Mesothelial cell of epicardium (in vitro differentiated cells): ENCODE measurements around the gene HDGFL2. TPM values are rescaled to one million over a fixed set of nuclear protein-coding genes. Genes with fewer than 3 reads are reported as not detected.

Experiments used
- DNase-seq, 2 experiments: peaks; one replicate each; pipeline ENCODE4 v3.0.0; 2021; ENCODE audit warnings: low spot score in 2 of 2; ENCODE audit not compliant: unreplicated experiment in 2 of 2
- H3K27ac Mint-ChIP-seq: 2 replicates; pipeline ENCODE4 v1.8.0; 2021; ENCODE audit warnings: mixed read lengths
- H3K27me3 Mint-ChIP-seq: 2 replicates; pipeline ENCODE4 v1.8.0; 2021; ENCODE audit warnings: low read depth, mixed read lengths
- H3K36me3 Mint-ChIP-seq: 2 replicates; pipeline ENCODE4 v1.8.0; 2021; ENCODE audit warnings: mixed read lengths
- H3K4me1 Mint-ChIP-seq: 2 replicates; pipeline ENCODE4 v1.8.0; 2021; ENCODE audit warnings: mixed read lengths
- H3K4me3 Mint-ChIP-seq: 2 replicates; pipeline ENCODE4 v1.8.0; 2021; ENCODE audit warnings: mild to moderate bottlenecking, moderate library complexity, mixed read lengths
- H3K9me3 Mint-ChIP-seq: 2 replicates; pipeline ENCODE4 v1.8.0; 2021; ENCODE audit warnings: mixed read lengths
- microRNA-seq: library from miRNA; unstranded; fragments of <30 nt; microRNA quantifications from one replicate; pipeline ENCODE4 v1.2.0, GENCODE V29; 2021; ENCODE audit warnings: inconsistent platforms, mixed read lengths
- total RNA-seq: library from RNA; stranded (reverse); gene quantifications from 3 replicates; pipeline ENCODE4 v1.2.1, GENCODE V29; 2021
- TF ChIP-seq, protein P1 (sequence below): fragments of 200-600 bp; sonication (generic); IDR thresholded peaks from one replicate; pipeline ENCODE4 v1.5.0; 2021; ENCODE audit warnings: antibody characterized with exemption; ENCODE audit not compliant: unreplicated experiment

Gene HDGFL2
- total RNA-seq, 1 donor from 2014 or later: 91.3 TPM

GRCh38 chr19:4550479-4551050 is 78.5 kb downstream of the HDGFL2 start:
- Mint-ChIP-seq H3K4me3 (no peak overlapping the region), H3K27me3 (no peaks in the 10 kb centered on the region), H3K9me3 (peaks cover 4% of the 10 kb centered on the region), H3K27ac (no peak overlapping the region), H3K4me1 (no peaks in the 10 kb centered on the region), H3K36me3 (peaks cover 7% of the 10 kb centered on the region)
- TF ChIP-seq, protein P1, sequence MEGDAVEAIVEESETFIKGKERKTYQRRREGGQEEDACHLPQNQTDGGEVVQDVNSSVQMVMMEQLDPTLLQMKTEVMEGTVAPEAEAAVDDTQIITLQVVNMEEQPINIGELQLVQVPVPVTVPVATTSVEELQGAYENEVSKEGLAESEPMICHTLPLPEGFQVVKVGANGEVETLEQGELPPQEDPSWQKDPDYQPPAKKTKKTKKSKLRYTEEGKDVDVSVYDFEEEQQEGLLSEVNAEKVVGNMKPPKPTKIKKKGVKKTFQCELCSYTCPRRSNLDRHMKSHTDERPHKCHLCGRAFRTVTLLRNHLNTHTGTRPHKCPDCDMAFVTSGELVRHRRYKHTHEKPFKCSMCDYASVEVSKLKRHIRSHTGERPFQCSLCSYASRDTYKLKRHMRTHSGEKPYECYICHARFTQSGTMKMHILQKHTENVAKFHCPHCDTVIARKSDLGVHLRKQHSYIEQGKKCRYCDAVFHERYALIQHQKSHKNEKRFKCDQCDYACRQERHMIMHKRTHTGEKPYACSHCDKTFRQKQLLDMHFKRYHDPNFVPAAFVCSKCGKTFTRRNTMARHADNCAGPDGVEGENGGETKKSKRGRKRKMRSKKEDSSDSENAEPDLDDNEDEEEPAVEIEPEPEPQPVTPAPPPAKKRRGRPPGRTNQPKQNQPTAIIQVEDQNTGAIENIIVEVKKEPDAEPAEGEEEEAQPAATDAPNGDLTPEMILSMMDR: no peak
- DNase-seq: no peak

Small RNA genes within 50 kb of the gene (microRNA-seq; reads per million reads assigned to microRNA genes)
- 4.1 reads per million, percentile 12 among the genes with 10 or more reads in this experiment for gene MIR4746

Other genes starting within 250 kb of the HDGFL2 start
- gene EBI3, start 242.8 kb upstream of the HDGFL2 start, total RNA-seq: 0.22 to 0.96 TPM (median 0.68 TPM) in 3 replicates
- 19.5 to 22.1 TPM (median 21.3 TPM) in 3 replicates for gene YJU2, start 225.2 kb upstream of the HDGFL2 start, total RNA-seq
- gene SHD, start 193.0 kb upstream of the HDGFL2 start, total RNA-seq: 3.2 to 4.8 TPM (median 4.0 TPM) in 3 replicates
- 0.29 TPM in 1 of 3 replicates, not detected in the others for gene TMIGD2, start 169.9 kb upstream of the HDGFL2 start, total RNA-seq
- 16.4 to 17.7 TPM (median 17.1 TPM) in 3 replicates for gene FSD1, start 167.7 kb upstream of the HDGFL2 start, total RNA-seq
- 74.0 to 79.4 TPM (median 75.3 TPM) in 3 replicates for gene STAP2, start 133.5 kb upstream of the HDGFL2 start, total RNA-seq
- gene MPND, start 128.7 kb upstream of the HDGFL2 start, total RNA-seq: 34.6 to 42.4 TPM (median 42.2 TPM) in 3 replicates
- 89.9 to 91.7 TPM (median 90.1 TPM) in 3 replicates for gene SH3GL1, start 71.8 kb upstream of the HDGFL2 start, total RNA-seq
- 30.9 to 35.1 TPM (median 33.1 TPM) in 3 replicates for gene CHAF1A, start 69.7 kb upstream of the HDGFL2 start, total RNA-seq
- gene UBXN6, start 14.5 kb upstream of the HDGFL2 start, total RNA-seq: 67.7 to 71.0 TPM (median 69.9 TPM) in 3 replicates
- gene PLIN4, start 46.2 kb downstream of the HDGFL2 start, total RNA-seq: 0.25 to 0.29 TPM (median 0.29 TPM) in 3 replicates
- 0.27 to 0.45 TPM (median 0.38 TPM) in 3 replicates for gene PLIN5, start 62.9 kb downstream of the HDGFL2 start, total RNA-seq
- 0.16 TPM in 3 replicates for gene LRG1, start 67.7 kb downstream of the HDGFL2 start, total RNA-seq
- gene SEMA6B, start 87.4 kb downstream of the HDGFL2 start, total RNA-seq: 6.5 to 6.9 TPM (median 6.8 TPM) in 3 replicates
- 7.4 to 8.2 TPM (median 7.7 TPM) in 3 replicates for gene TNFAIP8L1, start 167.2 kb downstream of the HDGFL2 start, total RNA-seq
- 50.8 to 53.1 TPM (median 51.2 TPM) in 3 replicates for gene MYDGF, start 198.0 kb downstream of the HDGFL2 start, total RNA-seq